NCI-H2029 treated with DMSO at 0.1 percent for 48 hours (cell line): ENCODE results near the gene DCLK1.
"Not testable (repeated sequence)": the region's sequence is repeated elsewhere in the genome, so short reads cannot be mapped to it uniquely, and the experiment has no call there.

ENCODE experiments used
- DNase-seq: peaks from one replicate; lab custom pipeline; 2025; lab: John Stamatoyannopoulos, UW

Gene DCLK1

DNA sequence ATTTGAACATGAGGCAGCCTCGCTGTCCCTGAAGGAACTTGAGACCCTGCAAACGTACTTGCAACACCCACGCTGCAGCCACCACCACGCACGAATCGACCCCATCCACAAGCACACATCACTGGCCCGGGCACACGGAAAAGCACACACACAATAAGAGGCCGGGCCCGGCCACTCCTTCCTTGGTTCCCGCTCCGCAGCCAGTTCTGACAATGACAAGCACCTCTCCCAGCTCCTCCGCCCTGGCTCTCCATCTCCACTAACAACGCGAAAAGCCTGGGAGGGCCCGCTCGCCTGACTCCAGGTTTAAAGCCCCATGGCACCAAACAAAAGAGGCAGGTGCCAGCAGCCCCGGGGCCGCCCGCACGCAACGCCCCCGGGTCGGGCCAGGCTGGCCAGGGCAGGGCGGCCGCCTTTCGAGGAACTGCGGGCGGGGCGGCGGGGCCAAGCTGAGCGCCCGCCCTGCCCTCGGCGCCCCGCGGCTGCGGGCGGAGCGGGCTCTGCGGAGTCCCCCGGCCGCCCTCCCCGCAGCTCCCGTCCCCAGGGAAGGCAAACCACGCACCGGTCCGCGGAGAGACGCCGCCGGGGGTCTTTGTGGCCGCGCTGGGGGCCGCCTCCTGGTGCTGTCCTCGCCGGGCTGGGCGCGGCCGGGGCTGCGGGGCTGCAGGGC is 495 bp downstream of the DCLK1 start:
- peak; percentile 12 for DNase-seq

DNA sequence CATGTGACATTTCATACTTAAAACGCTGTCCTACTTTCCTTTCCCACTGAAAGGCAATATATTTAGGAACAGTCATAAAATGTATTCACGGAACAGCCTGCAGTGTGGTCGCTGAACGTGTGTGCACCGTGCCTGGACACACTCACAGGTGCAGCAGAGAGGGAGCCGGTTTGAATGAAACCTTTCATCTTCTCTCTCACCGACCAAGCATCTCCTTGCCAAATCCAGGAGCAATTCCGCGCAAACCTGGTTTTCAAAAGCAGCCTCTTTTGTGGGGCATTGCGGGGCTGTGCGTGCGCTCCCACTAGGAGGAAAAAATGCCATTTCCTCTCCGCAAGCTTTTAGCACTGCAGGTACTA is 1.0 kb downstream of the DCLK1 start:
- no peak for DNase-seq

DNA sequence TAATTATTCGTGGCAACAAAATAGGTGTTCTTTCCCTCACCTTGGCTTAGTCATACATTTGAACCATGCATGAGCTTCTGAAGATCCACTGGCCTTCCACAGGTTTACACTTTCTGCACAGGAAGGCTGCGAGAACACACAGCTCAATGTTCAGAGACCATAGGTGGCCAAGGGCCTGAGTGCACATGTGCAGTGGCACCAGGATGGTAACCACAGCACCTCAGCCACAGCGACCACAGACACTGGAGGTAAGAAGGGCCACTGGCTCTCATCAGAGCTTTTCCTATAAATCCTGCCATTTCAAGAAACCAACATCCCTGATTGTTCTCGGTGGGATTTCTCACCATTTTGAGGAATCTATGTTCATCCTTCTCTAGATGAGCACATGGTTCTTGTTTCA is 1.6 kb downstream of the DCLK1 start:
- no peak for DNase-seq

DNA sequence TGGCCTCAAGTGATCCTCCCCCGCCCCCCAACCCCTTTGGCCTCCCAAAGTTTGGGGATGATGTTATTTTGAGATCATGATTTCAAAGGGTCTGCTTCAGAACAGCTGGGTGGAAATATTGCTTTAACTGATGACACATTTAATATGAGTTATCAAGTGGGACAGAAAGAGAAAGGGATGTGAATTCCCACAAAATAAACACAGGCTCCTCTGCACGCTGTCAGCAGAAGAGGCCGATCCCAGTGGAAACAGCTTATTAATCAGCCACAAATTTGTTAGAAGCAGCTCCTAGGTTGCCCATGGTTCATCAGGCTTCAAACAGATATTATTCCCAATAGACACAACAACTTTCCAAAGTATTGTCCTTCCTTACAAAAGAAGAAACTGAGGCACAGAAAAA is 4.7 kb downstream of the DCLK1 start:
- no peak for DNase-seq

DNA sequence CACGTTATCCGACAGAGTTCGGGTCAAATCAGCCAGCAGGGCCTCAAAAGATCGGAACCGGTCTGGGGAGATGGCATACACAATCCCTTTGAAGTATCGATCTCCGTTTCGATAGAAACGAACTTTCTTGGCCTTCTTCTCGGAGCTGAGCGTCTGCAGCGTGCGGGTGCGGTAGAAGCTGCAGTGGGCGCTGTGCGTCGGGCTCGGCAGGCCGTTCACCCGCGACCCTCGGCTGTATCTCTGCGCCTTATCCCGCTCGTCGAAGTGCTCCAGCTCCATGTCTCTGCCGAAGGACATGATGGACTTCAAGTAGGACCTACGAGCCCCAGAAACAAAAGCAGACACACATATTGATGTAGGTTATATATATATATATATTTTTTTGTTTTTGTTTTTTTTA is 5.3 kb downstream of the DCLK1 start:
- DNase-seq = no peak

DNA sequence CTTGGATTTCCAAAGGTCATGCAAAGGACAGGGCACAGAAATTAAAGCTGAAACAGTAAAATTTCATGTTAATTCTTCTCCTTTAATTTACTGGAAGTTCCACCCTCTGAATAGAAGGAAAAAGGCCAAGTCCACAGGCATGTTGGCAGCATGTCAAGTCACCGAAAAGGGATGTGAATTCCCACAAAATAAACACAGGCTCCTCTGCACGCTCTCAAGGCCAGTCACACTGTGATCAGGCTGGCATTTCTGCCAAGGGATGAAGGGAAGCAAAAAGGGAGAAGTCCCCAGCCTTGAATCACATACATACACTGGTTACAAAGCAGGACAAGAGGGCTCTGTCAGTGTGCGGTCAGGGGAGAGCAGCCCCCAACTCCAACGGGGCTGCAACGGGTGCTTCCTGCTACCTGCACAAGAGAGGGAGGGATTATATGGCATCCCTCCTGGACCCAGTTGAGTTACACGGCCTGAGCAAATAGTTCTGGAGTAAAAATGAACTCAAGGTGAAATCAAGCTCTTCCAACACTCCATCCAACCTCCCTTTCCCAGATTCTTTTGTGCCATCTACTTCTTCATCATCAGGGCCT is 6.9 kb downstream of the DCLK1 start:
- peak; percentile 11 for DNase-seq

DNA sequence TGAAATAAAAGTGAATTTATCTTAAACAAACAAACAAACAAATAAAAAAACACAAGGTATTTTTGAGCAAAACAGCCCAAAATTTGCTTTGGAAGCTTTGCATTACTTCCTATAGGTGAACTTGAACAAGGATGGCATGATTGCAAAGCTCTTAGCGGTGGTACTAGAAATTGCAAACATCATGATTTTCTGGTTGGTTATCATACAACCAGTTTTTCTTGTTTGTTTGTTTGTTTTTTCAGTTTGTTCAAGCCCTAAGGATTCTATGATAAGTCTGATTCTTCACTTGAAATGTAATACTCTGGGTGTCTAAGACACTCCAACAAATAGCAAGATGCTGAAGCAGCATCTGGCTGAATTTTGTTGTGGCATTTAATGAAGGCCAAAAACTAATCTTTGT is 15.9 kb downstream of the DCLK1 start:
- DNase-seq = no peak

DNA sequence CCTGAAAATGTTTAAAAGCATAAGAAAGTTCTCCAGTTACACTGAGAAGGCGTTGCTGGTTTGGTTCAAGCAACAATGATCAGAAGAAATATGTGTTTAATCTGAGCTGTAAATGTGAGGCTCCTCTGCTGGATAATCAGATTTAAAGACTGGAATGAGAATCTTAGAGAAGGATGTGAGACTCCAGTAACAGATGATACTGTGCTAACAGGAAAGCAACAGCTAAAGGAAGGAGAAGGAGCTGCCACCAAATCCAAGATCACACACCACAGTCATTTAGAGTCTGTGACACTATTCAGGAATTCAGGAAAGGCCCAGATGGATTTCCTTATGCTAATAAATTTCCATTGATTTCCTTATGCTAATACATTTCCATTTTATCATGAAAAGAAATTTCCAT is 16.9 kb downstream of the DCLK1 start:
- DNase-seq = no peak

DNA sequence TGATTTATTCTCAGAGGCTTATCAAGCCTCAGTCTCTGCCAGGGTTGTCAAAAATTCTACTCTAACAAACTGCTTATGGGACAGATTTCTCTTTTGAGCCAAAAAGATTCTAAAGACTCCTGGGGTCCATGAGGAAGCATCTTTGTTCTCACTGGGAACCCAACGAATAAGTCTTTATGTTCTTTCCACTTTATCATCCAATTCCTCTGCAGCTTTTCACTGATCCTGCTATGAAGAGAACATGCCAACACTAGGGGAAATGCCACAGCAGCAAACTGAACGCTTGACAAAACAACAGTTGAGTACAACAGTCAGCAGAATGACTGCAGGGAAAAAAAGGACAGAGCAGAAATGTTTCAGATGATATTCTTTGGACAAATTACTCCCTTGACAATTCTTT is 22.2 kb downstream of the DCLK1 start:
- no peak for DNase-seq

DNA sequence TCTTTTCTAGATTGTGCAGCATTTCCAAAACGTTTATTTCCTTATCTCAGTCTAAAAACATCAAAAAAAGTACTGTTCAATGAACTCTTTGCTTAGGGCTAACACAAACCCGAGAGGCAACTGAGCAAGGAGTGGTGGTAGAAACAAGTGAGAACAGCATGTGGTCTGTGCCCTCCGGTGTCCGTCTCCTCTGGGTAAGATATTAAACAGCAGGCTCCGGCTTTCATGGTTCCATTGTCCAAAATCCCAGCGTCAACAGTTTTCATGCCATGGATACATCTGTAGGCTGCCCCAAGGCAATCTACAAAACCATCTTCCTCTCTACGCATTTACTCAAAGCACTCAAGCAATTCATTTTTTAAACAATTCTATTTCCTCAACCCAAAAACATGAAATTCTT is 22.8 kb downstream of the DCLK1 start:
- no peak for DNase-seq

DNA sequence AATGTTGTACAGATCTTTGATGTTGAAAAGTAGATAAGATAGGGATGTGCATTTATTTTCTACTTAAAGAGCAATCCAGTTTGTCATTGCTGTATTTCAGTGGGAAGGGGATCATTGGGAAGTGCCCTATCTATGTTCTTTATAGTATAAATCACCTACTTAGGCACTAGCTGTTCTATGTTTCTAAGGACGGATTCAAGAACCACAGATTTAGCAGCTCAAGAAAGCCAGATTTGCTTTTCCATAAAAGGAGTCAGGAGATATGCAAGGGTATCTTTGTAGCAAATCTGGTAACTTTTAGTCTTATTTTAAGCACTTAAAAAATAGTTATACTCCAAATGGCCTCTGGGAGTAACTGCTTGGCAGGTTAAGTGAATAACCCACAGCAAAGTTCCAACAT is 23.7 kb downstream of the DCLK1 start:
- no peak for DNase-seq

DNA sequence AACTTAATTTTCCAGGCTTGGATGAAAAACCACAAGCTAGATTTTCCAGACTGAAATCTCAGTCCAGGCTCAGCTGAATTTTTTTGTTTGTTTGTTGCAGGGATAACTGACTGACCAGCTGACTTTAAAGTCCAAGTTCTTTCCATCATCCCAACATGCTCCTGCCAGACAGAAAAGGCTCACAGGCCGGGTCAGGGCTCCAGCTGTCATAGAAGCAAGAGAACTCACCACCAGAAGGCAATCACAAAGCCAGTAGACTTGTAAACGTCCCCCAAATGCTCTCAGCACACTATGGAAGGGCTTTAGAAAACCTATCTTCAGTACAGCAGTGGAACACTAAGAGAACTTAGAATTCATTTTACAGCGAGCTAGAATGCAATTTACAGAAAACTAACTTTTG is 25.5 kb downstream of the DCLK1 start:
- no peak for DNase-seq

DNA sequence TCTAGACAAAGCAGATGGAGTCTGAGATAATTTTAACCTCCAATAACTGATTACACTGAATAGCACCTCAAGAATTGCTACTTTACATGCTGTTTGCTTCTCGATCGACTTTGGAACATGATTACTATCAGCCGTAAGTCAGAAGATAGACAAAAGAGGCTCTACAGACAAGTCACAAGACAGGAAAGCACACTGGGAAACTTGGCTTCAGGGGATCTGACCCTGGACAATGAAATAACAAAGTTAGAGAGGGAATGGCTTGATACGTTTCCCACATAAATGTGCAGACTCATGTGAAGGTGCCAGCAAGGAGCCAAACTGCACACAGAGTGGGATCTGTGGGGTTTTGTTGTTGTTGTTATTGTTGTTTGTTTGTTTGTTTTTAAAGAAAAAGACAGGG is 28.5 kb downstream of the DCLK1 start:
- no peak for DNase-seq

DNA sequence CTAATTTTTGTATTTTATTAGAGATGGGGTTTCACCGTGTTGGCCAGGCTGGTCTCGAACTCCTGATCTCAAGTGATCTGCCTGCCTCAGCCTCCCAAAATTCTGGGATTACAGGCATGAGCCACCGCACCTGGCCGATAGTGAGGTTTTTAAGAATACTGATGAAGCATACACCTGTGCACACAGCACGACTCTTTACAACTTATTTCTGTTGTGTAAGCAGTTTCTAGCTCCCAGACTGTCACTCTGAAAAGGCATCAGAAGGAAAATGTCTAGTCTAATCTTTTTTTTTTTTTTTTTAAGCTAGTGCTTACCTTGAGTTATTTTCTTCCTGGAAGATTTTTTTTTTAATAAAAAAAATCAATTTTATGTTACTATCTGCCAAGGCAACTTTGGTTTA is 29.3 kb downstream of the DCLK1 start:
- DNase-seq = not testable (repeated sequence)

DNA sequence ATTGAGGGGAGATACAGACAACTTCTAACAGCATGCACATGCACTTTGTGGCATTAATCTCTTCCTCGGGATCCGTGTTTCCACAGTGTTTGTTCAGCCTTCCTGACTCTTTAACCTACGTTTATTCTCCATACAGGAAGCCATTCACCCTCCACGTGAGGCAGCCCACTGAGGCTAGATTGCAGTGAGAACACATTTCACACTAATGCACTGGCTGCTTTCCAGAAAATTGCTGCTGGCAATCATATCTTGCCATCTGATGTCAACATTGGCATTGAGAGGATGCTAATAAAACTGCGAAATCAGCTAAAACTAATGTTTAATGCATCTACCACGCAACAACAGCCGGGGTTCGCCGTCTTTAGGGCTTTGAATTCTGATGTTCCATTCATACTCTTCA is 30.0 kb downstream of the DCLK1 start:
- DNase-seq = no peak

DNA sequence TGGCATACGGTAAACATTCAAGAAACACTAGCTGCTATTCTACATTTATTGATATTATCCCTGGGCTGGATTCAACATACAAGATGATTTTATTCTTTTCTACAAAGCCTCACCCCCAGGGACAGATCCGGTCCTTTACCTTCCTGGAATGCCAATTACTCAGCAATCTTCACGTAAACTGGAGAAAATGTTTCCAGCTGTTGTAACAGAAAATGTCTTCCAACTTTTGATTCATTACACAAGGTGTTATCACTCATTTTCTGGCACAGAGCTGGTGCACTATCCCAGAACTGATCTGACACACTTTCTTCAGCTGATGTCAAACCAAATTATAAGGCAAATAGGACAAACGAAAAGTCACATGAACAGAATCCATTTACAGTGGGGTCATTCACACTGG is 33.1 kb downstream of the DCLK1 start:
- DNase-seq = no peak

DNA sequence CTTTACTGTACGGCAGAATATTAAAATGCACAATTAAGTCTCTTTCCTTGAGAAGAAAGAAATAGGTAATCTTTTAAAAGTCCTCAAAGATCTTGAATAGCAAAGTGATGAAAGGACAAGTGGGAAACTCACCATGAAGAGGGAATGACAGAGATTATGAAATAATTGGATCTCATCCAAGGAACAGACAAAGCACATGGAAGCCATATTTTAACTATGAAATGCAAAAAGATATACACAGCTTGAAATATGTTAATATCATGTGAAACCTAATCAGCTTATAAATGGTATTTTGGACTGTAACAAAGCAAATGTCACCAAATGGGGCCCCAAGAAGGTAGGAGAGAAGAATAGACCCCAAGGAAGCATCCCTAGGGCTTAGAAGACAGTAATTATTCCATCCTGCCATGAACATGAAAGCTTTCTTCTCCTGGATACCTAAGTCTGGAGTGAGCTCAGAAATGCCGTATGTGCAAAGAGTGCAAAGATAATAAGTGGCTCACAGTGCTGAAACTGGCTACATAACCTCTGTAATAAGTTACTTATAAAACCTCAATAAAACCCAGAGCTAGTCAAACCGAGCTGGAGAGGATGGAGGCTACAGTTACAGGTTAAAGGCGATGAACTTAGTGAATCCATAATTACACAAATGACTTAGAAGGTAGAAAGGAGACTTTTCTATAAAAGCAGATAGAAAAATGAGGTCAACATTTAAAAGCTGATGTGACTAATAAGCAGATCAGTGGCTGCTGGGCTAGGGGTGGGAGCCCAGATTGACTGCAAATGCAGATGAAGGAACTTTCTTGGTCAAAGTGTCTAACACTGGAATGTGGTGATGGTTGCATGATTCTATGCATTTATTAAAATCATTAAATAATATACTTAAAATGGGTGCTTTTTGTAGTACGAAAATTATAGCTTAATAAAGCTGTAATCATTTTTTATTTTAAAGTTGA is 34.4 kb downstream of the DCLK1 start:
- DNase-seq = no peak

DNA sequence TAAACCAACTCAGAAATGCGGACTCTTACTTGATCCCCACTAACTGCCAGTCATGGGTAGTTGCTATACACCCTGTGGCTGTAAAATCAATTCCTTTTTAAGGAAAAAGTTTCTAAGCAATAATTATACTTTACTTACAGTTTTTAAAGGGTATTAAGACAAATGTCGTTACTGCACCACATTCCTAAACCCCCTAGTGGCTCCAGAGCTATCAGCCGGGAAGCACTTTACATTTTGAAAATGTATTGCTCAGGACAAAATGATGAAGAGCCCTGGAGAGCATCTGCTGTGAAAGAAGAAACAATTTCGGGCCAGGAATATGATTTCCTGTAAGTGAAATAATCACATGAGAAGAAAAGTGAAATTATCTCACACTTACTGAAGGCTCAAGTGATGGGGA is 36.7 kb downstream of the DCLK1 start:
- no peak for DNase-seq

DNA sequence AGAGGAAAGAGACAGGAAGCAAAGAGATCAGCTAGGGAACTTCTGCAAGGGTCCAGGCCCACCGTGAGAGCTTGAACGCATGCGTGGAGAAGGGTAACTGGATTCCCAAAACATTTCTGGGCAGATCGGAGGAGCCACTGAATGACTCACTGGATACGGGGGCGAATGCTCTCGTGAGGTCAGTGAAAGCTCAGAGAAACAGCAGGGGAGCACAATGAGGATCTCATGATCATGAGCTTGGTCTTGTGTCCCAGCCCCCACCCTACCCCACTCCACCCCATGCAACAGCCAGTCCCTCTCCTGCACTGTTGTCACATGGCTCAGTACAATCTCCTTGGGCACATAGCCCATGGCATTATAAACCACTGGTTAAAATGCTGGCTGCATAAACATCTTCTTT is 40.6 kb downstream of the DCLK1 start:
- no peak for DNase-seq

DNA sequence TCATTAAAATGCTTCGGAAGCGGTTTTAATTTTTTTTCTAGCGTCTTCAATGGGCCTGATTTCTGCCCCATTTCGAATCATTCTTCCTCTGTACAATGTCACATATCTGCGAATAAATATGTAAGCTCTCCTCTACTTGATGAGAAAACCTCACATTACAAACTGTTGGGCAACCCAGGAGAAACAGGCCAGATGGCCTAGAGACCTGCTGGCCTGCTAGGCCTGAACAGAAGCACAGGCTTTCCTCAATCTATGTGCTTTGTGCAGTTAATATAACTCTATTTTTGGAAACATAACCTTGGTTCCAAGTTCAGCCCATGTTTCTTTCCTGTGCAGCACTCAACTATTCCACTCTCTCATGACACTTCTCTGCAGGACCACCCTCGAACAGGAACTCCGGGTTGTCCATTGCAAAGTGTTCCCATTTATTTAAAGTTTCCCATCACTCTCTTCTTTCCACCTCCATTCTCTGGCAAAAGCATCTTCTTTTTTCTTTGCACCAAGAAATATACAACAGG is 42.0 kb downstream of the DCLK1 start:
- no peak for DNase-seq

DNA sequence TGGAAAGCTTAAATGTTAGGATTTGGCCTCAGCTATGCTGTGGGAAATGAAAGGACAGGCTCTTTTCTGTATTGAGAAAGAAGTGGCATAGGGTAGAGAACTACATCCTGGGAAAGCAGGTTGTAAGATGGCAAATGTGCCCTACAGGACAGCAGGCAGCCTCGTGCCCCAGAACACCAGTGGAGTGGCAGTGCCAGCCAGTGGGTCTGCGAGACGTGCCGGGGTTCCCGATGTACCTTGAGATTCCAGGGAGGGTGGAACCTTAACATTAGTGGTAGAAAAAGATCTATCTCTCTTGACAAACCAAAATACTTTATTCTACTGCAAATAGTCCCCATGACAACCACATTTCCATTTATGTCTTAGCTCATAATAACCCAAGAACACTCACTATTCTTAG is 42.7 kb downstream of the DCLK1 start:
- DNase-seq = no peak

DNA sequence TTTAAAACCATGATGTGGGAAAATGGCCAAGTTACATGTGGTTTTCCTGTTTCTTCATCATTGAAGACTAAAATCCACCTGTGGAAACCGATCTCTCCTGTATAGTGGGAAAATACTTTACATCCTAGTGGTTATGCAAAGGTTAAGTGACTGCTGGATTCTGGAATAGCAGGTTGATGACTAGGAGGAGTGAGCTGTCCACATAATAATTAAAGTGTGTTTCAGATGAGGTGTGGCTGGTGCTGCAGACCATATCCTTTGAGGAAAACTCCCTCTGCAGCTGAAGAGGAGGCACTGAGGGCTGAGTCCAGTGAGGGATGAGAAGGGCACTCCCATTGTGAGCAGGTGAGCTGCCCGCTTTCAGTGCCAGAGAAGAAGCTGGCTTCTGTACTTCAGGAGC is 43.2 kb downstream of the DCLK1 start:
- DNase-seq = peak; percentile 54

DNA sequence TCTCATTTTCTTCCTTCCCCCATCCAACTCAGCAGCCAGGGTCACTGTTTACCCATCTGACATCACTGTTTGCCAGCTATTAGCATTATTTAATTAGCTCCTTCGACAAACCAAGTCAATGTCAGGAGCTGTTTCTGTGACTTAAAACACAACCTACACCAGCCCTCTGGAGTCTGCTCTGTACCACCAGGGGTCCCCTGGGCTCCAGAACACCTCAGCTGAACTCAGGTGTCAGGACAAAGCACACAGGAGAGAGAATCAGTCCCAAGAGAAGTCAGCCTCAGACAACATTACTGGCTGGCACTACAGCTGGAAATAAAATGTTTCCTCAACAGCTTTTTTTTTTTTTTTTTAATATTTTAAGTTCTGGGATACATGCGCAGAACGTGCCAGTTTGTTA is 45.1 kb downstream of the DCLK1 start:
- no peak for DNase-seq
